H9 (cell line): Measurements from ENCODE around the gene TMEM30B. TPM values are rescaled to one million over a fixed set of nuclear protein-coding genes. Genes with fewer than 3 reads are reported as not detected.

ENCODE experiments used
- DNase-seq: peaks from one replicate; pipeline ENCODE4 v3.0.0-alpha.2; 2017
- H2AFZ ChIP-seq: one replicate; pipeline ENCODE4 v1.6.1; 2013; ENCODE audit warnings: mild to moderate bottlenecking, low read length, control low read depth, moderate library complexity
- H2AK5ac ChIP-seq: 2 replicates; pipeline ENCODE4 v1.6.1; 2013; ENCODE audit warnings: low read length, control low read depth, mixed read lengths; ENCODE audit not compliant: insufficient read length
- H2BK120ac ChIP-seq: one replicate; pipeline ENCODE4 v1.6.1; 2013; ENCODE audit warnings: low read depth, mild to moderate bottlenecking, low read length, control low read depth, inconsistent platforms; ENCODE audit not compliant: poor library complexity, severe bottlenecking
- H2BK12ac ChIP-seq: 2 replicates; pipeline ENCODE4 v1.6.1; 2013; ENCODE audit warnings: low read length, control low read depth, mixed read lengths, low read depth; ENCODE audit not compliant: insufficient read length
- H2BK15ac ChIP-seq: 2 replicates; pipeline ENCODE4 v1.6.1; 2013; ENCODE audit warnings: low read depth, low read length, control low read depth
- H2BK20ac ChIP-seq: one replicate; pipeline ENCODE4 v1.6.1; 2013; ENCODE audit warnings: low read depth, mild to moderate bottlenecking, low read length, control low read depth, inconsistent platforms; ENCODE audit not compliant: poor library complexity, severe bottlenecking
- H2BK5ac ChIP-seq: 2 replicates; pipeline ENCODE4 v1.6.1; 2013; ENCODE audit warnings: low read length, control low read depth, mixed read lengths; ENCODE audit not compliant: insufficient read length
- H3K14ac ChIP-seq: 2 replicates; pipeline ENCODE4 v1.6.1; 2013; ENCODE audit warnings: low read length, control low read depth; ENCODE audit not compliant: insufficient read depth
- H3K18ac ChIP-seq: 2 replicates; pipeline ENCODE4 v1.6.1; 2013; ENCODE audit warnings: low read depth, mild to moderate bottlenecking, mixed read lengths, low read length, control low read depth; ENCODE audit not compliant: insufficient read length
- H3K23ac ChIP-seq: 2 replicates; pipeline ENCODE4 v1.6.1; 2013; ENCODE audit warnings: low read length, control low read depth, mixed read lengths, low read depth; ENCODE audit not compliant: insufficient read length
- H3K23me2 ChIP-seq: 2 replicates; pipeline ENCODE4 v1.6.1; 2013; ENCODE audit warnings: low read depth, mild to moderate bottlenecking, mixed read lengths, low read length, control low read depth; ENCODE audit not compliant: insufficient read length, poor library complexity, severe bottlenecking
- H3K27ac ChIP-seq: 2 replicates; pipeline ENCODE4 v1.5.1; 2013; ENCODE audit warnings: low read length, control low read depth, mixed read lengths, low read depth; ENCODE audit not compliant: insufficient read length
- H3K27me3 ChIP-seq: 2 replicates; pipeline ENCODE4 v1.6.1; 2013; ENCODE audit warnings: low read length, control low read depth, inconsistent platforms; ENCODE audit not compliant: insufficient read depth
- H3K4ac ChIP-seq: 2 replicates; pipeline ENCODE4 v1.6.1; 2013; ENCODE audit warnings: low read depth, mild to moderate bottlenecking, control low read depth, inconsistent platforms, low read length, moderate library complexity
- H3K4me1 ChIP-seq: 2 replicates; pipeline ENCODE4 v1.6.1; 2013; ENCODE audit warnings: low read length, control low read depth, inconsistent platforms; ENCODE audit not compliant: insufficient read depth
- H3K4me2 ChIP-seq: 2 replicates; pipeline ENCODE4 v1.6.1; 2013; ENCODE audit warnings: low read length, control low read depth, mixed read lengths; ENCODE audit not compliant: insufficient read length, insufficient read depth
- H3K56ac ChIP-seq: 2 replicates; pipeline ENCODE4 v1.6.1; 2013; ENCODE audit warnings: low read depth, mild to moderate bottlenecking, mixed read lengths, low read length, control low read depth; ENCODE audit not compliant: insufficient read length
- H3K79me1 ChIP-seq: 2 replicates; pipeline ENCODE4 v1.6.1; 2013; ENCODE audit warnings: low read depth, mild to moderate bottlenecking, moderate library complexity, low read length, control low read depth, inconsistent platforms; ENCODE audit not compliant: insufficient read depth, poor library complexity, severe bottlenecking
- H3K79me2 ChIP-seq: 2 replicates; pipeline ENCODE4 v1.6.1; 2013; ENCODE audit warnings: low read length, control low read depth, inconsistent platforms; ENCODE audit not compliant: insufficient read depth
- H3K9ac ChIP-seq: 2 replicates; pipeline ENCODE4 v1.6.1; 2013; ENCODE audit warnings: low read length, control low read depth, mixed read lengths; ENCODE audit not compliant: insufficient read length; ENCODE audit errors: extremely low read depth
- H3K9me3 ChIP-seq: one replicate; pipeline ENCODE4 v1.6.1; 2013; ENCODE audit warnings: low read depth, low read length, inconsistent platforms; ENCODE audit not compliant: control insufficient read depth
- H3T11ph ChIP-seq: one replicate; pipeline ENCODE4 v1.6.1; 2013; ENCODE audit warnings: mild to moderate bottlenecking, low read length, control low read depth, inconsistent platforms
- H4K20me1 ChIP-seq: one replicate; pipeline ENCODE4 v1.6.1; 2013; ENCODE audit not compliant: control insufficient read depth, insufficient read length, insufficient read depth
- H4K5ac ChIP-seq: 2 replicates; pipeline ENCODE4 v1.6.1; 2013; ENCODE audit warnings: low read depth, mild to moderate bottlenecking, mixed read lengths, low read length, control low read depth; ENCODE audit not compliant: insufficient read length
- H4K8ac ChIP-seq: replicated peaks from 2 replicates; pipeline ENCODE4 v1.6.1; 2013; ENCODE audit warnings: low read length, control low read depth, mixed read lengths, low read depth; ENCODE audit not compliant: insufficient read length
- H4K91ac ChIP-seq: 2 replicates; pipeline ENCODE4 v1.6.1; 2013; ENCODE audit warnings: low read depth, mild to moderate bottlenecking, moderate library complexity, mixed read lengths, low read length, control low read depth; ENCODE audit not compliant: insufficient read length
- H3K27ac Mint-ChIP-seq, 3 experiments: 2 replicates in 2 of 3; 3 replicates in 1 of 3; pipeline ENCODE4 v1.8.0; 2020 to 2021; ENCODE audit warnings: mixed read lengths in 3 of 3, mild to moderate bottlenecking in 1 of 3, moderate library complexity in 1 of 3
- H3K27me3 Mint-ChIP-seq: 2 replicates; pipeline ENCODE4 v1.8.0; 2021; ENCODE audit warnings: low read depth, mild to moderate bottlenecking, moderate library complexity, mixed read lengths
- H3K36me3 Mint-ChIP-seq, 3 experiments: 2 replicates in 2 of 3; 3 replicates in 1 of 3; pipeline ENCODE4 v1.8.0; 2020 to 2021; ENCODE audit warnings: low read depth in 3 of 3, mixed read lengths in 3 of 3; ENCODE audit not compliant: insufficient read depth in 1 of 3
- H3K4me1 Mint-ChIP-seq, 2 experiments: 2 replicates each; pipeline ENCODE4 v1.8.0; 2020; ENCODE audit warnings: mixed read lengths in 2 of 2
- H3K4me3 Mint-ChIP-seq, 2 experiments: 2 replicates in 1 of 2; 3 replicates in 1 of 2; pipeline ENCODE4 v1.8.0; 2020 to 2021; ENCODE audit warnings: mild to moderate bottlenecking in 2 of 2, mixed read lengths in 2 of 2, moderate library complexity in 1 of 2
- H3K9me3 Mint-ChIP-seq, 2 experiments: 2 replicates in 1 of 2; 3 replicates in 1 of 2; pipeline ENCODE4 v1.8.0; 2020; ENCODE audit warnings: mild to moderate bottlenecking in 2 of 2, mixed read lengths in 2 of 2, moderate library complexity in 1 of 2
- WGBS: extraction: QIAGEN DNeasy Blood & Tissue Kit; methylation state at CpG from one replicate; pipeline ENCODE4 v1.1.7; 2013; ENCODE audit warnings: missing lambda C conversion rate, low lambda C conversion rate, mixed read lengths; ENCODE audit not compliant: insufficient read length; ENCODE audit errors: extremely low coverage; 5-methylcytosine and 5-hydroxymethylcytosine counted together
- total RNA-seq: library from RNA; stranded (reverse); gene quantifications from 2 replicates; pipeline ENCODE4 v1.2.1, GENCODE V29; 2021
- TF ChIP-seq, protein P1 (sequence below): fragments of 200-600 bp; sonication (generic); conservative IDR thresholded peaks from 3 replicates; pipeline ENCODE4 v1.8.0; 2021; ENCODE audit warnings: antibody characterized with exemption, mild to moderate bottlenecking

The TMEM30B gene
- total RNA-seq, 1 experiment from 2014 or later = 12.2 TPM

DNA sequence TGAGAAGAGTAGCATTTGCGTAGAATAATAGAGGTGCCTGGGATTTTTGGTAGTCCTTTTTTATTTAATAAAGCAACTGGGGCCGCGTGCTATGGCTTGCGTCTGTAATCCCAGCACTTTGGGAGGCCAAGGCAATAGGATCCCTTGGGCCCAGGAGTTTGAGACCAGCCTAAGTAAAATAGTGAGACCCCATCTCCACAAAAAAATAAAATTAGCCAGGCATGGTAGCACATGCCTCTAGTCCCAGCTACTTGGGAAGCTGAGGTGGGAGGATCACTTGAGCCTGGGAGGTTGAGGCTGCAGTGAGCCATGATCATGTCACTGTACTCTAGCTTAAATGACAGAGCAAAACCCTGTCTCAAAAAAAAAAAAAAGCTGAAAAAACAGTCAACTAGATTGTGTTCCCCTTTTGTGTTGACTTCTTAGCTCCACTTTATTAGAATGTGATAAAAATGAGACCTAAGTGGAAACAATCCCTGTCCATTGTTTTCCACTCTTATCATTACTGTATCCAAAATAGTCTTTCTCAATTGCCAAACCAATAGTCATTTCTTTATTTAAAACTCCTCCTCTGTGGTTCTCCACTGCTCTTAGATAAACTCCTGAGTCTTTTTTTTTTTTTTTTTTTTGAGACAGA lies 47.6 kb upstream of the TMEM30B start:
- Histone ChIP-seq H3K4ac (no peak overlapping the region), H3K4me2 (no peak overlapping the region), H2BK15ac (no peak overlapping the region), H3T11ph (no peak overlapping the region), H3K79me2 (no peaks in the 10 kb centered on the region), H2BK12ac (no peak overlapping the region), H3K27me3 (no peaks in the 10 kb centered on the region), H2BK5ac (no peak overlapping the region), H2AFZ (no peak overlapping the region), H3K27ac (no peak overlapping the region), H3K9ac (no peak overlapping the region), H3K14ac (no peak overlapping the region), H2AK5ac (no peak overlapping the region), H3K18ac (no peak overlapping the region), H4K5ac (no peak overlapping the region), H3K9me3 (no peaks in the 10 kb centered on the region), H3K23ac (no peak overlapping the region), H2BK120ac (no peak overlapping the region), H3K79me1 (no peaks in the 10 kb centered on the region), H4K8ac (no peak overlapping the region), H3K56ac (no peak overlapping the region), H4K91ac (no peak overlapping the region), H2BK20ac (no peak overlapping the region), H4K20me1 (no peaks in the 10 kb centered on the region), H3K4me1 (no peaks in the 10 kb centered on the region), H3K23me2 (no peaks in the 10 kb centered on the region)
- Mint-ChIP-seq H3K9me3 (peaks cover 6 to 9% of the 10 kb centered on the region in 2 experiments; a peak in 4 of 5 replicates), H3K36me3 (peaks cover 2 to 16% (median 8%) of the 10 kb centered on the region in 3 experiments; a peak in 5 of 7 replicates), H3K4me3 (no peak overlapping the region), H3K27me3 (peaks cover 5% of the 10 kb centered on the region), H3K27ac (no peak overlapping the region; a peak in 1 of 7 replicates), H3K4me1 (peaks cover 18 to 23% of the 10 kb centered on the region in 2 experiments)
- no peak for DNase-seq
- TF ChIP-seq, protein P1, sequence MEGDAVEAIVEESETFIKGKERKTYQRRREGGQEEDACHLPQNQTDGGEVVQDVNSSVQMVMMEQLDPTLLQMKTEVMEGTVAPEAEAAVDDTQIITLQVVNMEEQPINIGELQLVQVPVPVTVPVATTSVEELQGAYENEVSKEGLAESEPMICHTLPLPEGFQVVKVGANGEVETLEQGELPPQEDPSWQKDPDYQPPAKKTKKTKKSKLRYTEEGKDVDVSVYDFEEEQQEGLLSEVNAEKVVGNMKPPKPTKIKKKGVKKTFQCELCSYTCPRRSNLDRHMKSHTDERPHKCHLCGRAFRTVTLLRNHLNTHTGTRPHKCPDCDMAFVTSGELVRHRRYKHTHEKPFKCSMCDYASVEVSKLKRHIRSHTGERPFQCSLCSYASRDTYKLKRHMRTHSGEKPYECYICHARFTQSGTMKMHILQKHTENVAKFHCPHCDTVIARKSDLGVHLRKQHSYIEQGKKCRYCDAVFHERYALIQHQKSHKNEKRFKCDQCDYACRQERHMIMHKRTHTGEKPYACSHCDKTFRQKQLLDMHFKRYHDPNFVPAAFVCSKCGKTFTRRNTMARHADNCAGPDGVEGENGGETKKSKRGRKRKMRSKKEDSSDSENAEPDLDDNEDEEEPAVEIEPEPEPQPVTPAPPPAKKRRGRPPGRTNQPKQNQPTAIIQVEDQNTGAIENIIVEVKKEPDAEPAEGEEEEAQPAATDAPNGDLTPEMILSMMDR = no peak
- 100% methylated on average over 1 of the region's 4 CpGs for WGBS
